ENCODE data around the gene SLC7A5. TPM values are rescaled to one million over a fixed set of nuclear protein-coding genes. Genes with fewer than 3 reads are reported as not detected.

Gene SLC7A5
- total RNA-seq, 1 experiment from 2014 or later, result 75.8 TPM

DNA sequence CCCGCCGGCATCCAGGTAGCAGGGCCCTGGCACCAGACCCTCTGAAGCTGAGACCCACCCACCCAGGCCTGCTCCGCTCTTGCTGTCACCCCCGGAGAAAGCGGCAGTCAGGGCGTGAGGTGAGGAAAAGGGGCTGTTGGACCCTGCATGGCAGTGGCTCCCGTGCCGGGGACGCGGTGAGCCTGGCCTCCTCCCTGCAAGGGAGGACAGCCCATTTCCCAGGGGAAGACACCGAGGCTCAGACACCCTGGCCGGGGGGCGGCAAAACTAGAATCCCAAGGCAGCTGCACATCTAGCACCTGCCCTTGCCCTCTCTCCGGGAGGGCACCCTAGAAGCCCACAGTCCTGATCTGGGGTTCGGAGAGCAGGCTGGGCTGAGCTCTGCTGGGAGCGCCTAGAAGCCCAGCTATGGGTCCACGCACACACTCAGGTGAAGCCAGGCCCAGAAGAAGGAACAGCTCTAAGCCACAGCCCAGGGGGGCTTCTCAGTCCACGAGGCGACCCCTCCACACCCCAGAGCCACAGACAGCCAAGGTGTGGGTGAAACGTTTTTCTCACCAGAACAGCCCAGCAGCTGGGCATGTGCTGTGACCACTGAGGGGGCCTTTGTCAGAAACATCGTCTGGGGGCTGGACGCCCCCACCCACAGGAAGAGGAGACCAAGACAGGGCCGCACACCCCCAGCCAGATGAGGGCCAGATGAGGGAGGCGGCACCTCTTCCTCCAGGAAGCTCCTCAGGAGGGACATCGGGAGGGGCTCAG, 22.4 kb downstream of the SLC7A5 start:
- no peak for DNase-seq (ENCODE audit: low spot score)

DNA sequence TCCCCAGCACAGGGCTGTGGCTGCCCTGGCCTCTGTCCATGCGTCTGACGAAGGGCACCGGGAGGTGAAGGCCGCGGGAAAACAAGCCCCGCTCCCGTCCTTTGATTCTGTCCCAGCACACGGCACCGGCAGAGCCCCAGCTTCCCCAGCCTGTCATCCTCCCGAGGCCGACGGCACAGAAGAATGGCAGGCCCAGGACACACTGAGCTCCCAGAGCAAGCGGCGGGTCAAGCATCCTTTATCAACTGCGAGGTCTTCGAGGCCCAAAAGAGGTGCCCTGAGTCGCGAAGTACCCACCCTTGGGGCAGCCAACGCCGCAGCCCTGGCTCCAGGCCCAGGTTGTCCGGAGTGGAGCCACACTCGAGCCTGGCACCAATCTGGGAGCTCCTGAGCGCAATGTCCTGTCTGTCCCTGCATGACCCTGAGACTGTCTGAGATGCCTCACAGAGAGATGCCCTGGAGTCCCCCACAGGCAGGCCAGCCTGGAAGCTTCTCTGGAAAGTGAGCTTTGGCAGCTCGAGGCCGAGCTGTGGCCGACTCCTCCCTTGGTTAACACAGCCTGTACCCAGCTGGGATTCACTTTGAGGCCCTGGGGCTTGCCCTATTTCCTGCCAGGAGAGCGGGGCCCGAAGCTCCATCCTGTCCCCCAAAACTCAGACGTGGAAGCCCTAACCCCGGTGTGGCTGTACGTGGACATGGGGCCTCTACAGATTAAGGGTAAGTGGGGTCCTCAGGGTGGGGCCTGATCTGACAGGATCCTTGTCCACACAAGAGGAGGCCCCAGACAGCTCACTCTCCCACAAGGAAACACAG, 23.3 kb downstream of the SLC7A5 start:
- no peak for DNase-seq (ENCODE audit: low spot score)

DNA sequence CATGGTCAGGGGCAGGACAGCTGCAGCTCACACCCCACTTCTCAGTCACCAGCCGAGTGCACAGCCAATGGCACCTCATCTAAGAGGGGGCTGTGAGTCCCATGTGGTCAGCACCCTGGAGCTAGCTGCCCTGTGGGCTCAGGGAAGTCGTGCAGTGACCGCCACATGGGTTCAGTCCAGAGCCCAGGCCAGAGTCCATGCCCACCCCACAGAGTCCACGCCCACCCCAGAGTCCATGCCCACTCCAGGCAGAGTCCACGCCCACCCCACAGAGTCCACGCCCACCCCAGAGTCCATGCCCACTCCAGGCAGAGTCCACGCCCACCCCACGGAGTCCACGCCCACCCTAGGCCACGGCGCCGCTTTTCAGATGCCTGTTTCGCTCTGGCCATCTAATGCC, 24.1 kb downstream of the SLC7A5 start:
- DNase-seq (ENCODE audit: low spot score), result no peak

DNA sequence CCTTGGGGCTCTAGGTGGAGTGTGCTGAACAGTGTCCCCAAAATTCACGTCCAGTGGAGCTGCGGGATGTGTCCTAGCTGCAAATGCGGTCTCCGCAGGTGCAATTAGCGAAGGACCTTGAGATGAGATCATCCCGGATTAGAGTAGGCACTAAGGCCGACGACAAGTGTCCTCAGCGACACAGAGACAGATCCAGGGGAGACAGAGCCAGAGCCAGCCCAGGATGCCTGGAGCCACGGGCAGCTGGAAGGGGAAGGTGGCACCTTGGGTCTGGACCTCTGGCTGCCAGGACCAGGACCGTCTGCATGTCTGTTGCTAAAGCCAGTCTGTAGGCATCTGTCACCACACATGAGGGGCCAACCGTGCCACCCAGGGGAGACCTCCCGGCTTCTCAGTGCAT, 24.5 kb downstream of the SLC7A5 start:
- DNase-seq (ENCODE audit: low spot score), result no peak

DNA sequence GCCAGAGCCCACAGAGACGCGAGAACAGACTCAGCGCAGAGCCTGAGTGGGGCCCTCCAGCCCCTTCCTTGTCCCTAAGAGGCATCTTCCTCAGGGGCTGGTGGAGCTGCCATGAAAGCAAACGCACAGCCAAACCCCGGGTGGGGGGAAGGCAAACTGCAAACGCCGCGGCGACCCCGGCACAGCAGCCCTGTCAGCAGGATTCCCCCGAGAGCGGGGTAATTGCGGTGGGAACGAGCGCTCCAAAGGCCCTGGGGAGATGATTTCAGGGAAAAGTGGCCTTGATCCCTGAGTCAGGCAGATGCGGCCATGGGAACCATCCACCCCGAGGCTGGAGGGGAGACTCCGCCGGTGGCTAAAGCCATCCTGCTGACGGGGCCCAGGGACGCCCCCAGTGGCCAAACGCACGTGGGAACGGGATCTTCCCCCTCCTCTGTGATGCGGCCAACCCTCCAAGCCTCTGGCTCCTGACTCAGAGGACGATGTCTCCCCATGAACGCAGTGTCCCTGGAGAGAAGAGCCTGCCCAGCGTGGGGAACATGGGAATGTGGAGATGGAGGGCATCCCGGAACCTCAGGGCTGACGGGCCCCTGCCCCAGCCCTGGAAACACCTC, 25.1 kb downstream of the SLC7A5 start:
- DNase-seq (ENCODE audit: low spot score), result no peak

DNA sequence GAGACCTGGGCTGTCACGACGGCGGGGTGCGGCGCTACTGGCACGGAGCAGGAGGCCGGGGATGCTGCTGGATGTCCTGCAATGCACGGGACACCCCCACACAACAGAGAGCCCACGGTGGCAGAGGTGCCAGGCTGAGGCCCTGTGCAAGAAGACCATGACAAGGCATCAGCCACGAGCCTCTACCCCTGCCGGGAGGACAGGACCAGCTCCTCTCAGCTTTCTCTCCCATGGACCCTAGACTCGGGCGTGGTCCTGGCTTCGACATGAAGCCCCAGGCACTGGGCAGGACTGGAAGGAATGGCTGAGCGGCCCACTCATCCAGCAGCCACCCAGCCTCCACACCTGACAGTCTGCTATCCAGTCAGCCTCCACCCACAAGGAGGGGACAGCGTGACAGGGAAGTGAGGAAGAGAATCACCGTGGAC, 25.6 kb downstream of the SLC7A5 start:
- DNase-seq (ENCODE audit: low spot score), result no peak

DNA sequence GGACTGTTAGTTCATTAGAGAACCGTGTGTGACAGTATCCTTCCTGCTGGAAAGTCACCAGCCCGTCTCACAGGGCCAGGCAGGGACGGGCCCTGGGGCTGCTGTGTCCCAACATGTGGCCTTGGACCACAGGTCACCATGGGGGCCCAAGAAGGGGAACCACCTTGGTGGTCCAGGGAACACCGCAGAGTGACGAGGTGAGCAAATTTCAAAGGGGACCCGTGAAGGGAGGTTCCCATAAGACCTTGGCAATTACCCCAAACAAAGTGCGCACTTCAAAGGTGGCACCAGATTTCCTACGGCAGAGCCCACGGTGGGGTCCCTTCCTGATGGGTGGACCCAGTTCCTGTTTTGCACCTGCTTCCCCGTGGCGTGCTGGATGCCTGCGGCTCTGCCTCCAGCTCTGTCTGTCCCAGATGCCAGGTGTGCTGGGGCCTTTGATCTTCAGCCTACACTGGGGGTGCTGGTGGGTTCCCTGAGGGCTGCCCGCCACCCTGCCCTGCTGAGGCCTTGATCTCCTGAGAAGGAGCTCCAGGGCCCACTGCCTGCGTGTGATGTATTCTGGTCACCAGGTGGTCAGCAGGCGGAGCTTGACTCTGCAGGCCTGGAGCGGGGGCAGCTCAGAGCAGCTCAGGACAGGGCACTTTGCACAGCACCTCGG, 27.0 kb downstream of the SLC7A5 start:
- no peak for DNase-seq (ENCODE audit: low spot score)

DNA sequence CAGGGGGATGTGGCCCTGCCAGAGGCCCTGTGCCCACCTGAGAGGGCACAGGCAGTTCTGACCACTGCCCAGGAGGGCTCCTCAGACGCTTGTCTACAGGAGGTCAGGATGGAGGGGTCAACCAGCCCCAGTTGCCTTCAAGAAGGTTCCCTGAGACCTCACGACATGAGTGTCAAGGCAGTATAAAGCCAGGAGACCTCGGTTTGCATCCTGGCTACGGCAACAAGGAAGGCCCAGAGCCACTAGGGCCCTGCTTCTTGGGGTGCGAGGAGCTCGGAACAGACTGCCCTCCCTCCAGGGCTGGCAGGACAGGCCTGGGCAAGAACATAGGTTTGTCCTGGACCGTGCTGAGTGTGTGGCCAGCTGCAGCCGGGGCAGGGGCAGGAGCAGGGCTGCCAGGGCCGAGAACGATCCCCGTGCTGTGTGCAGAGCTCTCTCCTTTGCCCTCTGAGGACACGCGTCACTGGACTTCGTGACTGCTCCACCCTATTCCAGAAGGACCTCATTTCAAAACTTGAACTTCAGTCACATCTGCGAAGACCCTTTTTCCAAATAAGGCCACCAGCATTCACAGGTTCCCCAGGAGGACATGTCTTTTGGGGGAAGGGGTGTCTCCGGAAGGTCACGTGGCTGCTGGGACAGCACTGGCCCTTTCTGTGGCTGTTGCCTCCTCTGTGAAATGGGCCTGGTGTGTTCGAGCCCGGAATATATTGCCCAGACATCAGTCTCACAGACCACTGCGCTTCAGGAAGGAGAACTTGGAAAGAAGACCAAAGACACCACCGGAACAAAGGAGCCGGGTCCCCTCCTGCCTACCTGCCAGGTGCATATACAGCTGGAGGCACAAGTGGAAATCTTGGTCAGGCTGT, 27.7 kb downstream of the SLC7A5 start:
- no peak for DNase-seq (ENCODE audit: low spot score)

DNA sequence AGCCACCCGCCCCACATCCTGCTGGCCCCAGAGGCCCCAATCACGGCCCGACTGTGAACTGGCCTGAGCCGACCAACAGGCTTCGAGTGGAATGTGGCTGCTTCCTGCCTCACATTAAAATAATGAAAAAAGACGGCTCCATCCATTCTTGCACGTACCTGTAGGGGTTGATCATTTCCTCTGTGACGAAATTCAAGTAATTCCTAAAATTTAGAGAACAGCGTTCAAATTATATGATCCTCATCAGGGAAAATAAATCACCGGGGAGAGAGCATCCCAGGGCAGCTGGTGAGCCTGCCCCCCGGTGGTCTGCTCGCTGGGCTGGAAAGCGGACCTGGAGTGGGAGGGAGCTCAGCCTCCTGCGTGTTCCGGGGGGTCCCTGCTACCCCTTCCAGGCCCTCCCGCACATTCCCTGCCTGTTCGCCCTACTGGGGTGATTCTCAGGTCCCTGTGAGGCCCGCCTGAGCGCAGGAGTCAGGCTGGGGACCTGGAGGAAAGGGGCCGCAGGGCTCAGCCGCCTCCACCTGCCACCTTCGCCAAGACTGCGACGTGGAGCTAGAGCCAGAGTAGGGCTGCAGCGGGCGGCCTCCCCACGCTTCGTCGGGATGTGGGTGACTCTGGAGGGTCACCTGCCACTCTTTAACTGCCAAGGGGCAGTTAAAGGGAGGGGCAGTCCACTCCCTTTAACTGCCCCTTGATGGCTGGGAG, 28.9 kb downstream of the SLC7A5 start:
- DNase-seq (ENCODE audit: low spot score), result no peak

DNA sequence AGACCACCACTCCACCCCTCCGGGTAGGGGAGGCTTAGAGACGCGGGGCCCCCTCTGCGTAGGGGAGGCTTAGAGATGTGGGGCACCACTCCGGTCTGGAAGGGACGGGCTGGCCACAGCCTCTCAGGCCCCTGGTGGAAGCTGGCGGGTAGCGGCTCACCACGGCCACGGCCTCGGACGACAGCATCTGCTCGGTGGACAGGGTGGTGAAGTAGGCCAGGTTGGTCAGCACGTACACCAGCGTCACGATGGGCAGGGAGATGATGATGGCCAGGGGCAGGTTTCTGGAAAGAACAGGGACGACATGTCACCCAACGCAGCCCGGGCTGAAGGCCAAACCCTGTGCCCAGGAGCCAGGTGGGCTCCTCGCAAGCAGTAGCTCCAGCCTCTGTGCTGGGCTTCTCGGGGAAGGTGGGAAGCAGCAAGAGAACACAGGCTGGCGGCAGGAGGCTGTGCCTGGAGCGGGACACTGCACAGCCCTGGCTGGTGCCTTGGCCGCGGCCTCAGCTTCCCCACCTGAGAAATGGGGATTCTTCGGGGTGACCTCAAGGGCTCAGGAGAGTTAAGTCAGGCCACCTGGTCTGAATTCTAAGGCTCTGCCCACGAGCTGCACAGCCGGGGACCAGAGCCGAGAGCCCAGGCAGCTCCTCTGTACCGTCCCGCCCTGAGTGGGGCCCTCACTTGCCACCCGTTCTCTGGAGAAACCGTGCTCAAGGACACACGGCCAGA, 29.6 kb downstream of the SLC7A5 start:
- no peak for DNase-seq (ENCODE audit: low spot score)

DNA sequence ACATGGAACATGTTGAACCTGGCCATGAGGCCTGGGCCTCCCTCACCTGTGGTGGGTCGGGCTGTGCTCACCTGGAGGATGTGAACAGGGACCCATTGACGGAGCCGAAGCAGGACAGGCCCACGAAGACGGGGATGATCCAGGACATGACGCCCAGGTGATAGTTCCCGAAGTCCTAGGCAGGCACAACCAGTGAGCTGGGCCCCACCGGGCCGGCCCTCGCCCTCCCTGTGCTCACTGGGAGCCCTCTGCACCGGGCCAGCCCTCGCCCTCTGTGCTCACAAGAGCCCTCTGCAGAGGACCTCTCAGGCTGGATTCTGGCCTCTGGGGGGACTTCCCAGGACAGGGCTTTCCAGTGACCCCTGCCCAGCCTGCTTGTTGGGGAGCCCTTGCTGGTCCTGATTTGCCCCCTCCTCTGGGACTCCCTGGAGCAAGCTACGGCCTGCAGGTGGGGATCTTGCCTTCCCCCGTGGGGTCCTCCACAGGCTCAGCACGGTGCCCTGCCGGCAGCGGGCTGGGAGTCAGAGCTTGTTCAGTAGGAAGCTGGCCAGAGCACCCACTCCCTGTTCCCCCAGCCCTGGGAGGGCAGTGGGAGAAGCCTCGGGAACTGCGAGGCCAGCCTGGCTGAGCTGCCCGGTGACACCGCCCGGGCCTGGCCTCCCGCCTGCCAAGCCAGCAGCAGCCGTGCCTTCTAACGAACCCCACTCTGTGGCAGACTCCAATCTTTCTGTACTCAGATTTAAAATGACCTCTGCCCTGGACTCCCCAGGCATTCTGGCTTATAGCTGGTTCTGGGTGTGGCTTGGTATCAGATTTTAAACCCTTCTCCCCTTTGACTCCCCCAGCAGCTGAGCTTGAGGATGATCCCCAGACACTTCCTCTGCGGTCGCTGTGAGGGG, 30.4 kb downstream of the SLC7A5 start:
- DNase-seq (ENCODE audit: low spot score), result no peak

DNA sequence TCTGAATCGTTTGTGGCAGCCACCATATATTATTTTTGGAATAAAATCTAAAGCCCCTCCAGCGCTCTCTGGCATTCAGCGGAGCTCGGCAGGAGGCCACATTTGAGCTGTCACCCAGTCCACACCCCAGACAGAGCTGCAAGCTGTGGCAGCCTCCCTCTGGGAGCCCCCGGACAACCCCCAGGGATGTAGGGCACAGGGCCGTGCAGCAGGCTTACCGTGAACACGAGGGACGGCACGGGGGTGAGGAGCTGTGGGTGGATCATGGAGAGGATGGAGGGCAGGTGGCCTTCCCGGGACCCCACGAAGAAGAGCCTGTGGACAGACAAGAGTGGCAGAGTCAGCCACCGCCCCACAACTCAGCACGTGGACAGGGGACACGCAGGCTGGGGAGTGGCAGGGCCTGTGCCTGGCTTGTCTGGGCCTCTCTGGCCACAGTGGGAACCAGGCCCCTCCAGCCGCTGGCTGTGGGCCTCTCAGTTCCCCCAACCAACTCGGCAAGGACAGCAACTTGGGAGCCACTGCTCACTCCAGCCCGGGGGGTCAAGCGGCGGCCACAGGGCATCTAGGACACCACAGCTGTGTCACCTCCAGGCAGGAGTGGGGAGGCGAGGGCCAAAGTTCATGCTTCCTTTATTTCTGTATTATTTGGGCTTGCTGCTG, 31.5 kb downstream of the SLC7A5 start:
- no peak for DNase-seq (ENCODE audit: low spot score)

DNA sequence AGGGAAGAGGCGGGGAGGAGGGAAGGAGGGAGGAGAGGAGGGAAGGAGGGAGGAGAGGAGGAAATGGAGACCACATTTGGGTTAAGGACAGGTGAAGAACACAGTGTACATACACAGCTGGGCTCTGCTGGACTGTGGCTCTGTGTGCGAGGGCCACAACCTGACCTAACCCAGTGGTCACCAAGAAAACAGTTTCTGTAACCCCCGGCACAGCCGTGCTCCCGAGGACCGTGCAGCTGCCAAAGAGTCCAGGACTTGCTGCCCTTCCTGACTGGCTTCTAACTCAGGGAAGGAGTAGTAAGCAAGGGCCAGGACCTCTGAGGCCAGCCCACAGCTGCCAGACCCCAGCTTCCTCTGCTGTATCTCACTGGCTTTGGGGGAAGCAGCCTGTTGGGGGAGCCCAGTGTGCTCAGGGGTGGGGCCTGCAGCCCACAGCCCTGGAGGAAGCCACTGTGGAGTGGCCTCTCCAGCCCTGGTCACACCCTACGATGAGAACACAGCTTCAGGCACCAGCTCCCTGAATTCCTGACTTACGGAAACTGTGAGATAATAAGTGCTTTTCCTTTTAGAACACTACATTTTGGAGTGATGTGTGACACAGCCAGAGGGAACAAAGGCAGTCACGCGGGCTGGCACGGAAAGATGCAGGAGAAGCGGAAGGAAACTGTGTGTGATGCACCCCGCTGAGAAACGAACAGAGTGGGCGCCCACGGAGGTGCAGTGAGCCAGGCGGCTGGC, 32.3 kb downstream of the SLC7A5 start:
- peak; percentile 76 for DNase-seq (ENCODE audit: low spot score)

DNA sequence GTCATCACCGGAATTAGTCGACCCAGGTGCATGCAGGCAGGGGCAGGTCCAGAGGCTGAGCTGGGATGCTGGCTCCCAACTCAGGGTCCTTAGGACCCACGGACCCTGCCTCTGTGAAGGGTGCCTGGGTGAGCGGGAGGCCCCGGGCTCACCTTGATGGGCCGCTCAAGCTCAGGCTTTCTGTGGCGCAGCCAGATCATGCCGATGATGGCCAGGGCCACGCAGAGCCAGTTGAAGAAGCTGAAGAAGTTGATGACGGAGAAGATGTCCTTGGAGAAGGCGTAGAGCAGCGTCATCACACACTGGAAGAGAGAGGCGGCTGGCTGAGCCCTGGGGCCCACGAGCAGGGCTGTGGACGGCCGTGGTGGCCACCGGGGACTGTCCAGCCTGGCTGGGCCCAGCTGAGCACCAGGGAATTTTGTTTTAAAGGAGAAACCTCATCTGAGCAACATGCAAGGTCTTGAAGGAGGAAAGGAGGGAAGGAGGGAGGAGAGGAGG, 32.9 kb downstream of the SLC7A5 start:
- DNase-seq (ENCODE audit: low spot score), result no peak

DNA sequence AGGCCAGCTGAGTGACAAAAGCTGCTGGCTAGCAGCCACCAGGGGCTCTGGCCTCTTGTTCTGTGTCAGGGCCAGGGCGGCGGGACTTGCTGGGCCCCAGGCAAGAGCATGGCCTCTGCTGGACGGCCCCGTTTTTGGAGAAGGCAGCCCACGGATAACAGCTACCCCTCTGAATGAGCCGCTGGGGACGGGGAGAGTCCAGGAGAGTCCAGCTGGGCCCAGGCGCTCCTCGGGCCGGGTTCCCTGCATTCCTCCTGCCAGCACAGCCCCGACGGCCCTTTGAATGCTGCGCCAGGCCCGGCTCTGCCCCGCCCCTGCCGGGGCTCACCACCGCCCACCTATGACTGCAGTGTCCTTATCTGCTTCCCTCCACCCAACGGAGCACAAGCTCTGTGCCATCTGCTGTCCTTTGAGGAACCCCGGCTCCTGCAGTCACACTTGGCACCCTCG, 33.4 kb downstream of the SLC7A5 start:
- DNase-seq (ENCODE audit: low spot score), result no peak

DNA sequence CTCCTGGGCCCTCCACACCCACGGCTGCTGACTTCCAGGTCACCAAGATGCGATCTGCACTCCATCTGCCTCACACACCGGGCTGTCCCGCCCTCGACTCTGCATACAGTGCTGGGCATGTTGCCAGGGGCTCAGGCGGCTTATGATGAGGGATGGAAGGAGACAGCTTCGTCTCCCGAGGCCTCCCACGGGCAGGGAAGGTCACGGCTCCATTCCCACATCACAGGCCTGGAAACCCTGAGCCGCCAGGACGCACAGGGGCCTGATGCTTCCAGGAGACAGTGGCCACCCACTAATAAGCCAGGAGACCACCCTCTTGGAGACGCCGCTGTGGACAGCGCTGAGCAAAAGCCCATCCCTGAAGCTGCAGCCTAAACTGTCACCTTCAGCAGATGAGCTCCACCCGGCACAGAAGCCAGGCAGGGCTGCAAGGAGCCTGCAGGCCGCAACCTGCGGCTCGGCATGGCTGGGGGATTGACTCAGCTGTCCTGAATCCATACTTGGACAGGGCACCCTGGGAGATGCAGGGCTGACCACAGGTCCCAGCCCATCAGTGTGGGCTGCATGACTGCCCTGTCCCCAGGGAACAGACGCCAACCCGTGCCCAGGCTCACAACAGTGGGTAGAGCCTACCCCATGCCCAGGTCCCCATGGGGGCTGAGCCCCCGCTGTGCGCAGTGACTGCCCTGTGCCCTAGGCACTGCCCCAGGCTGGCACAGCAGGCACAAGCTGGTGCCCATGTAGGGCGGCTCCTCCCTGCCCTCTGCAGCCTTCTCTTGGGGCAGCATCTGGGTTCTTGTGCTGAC, 34.4 kb downstream of the SLC7A5 start:
- peak; percentile 58 for DNase-seq (ENCODE audit: low spot score)
